DND-41 (cell line): ENCODE measurements around the gene PEPD.

Experiments used
- ATAC-seq: fragments of 200-7000 bp; cut with Tn5 transposase; 3 replicates; pipeline ENCODE4 v1.9.1; 2021; ENCODE audit warnings: low read depth; ENCODE audit not compliant: insufficient read depth
- DNase-seq: peaks from one replicate; pipeline ENCODE4 v3.0.0-alpha.2; 2020
- H2AFZ ChIP-seq: 2 replicates; pipeline ENCODE4 v1.6.0; 2012; ENCODE audit warnings: low read depth, low read length
- H3K27ac ChIP-seq: 2 replicates; pipeline ENCODE4 v1.5.1; 2012; ENCODE audit warnings: low read length, inconsistent platforms
- H3K27me3 ChIP-seq: fragments of 200-600 bp; sonication (generic); 2 replicates; pipeline ENCODE4 v1.6.0; 2012; ENCODE audit warnings: low read length, mild to moderate bottlenecking, inconsistent platforms; ENCODE audit not compliant: insufficient read depth, poor library complexity
- H3K36me3 ChIP-seq: 2 replicates; pipeline ENCODE4 v1.5.1; 2012; ENCODE audit warnings: low read length, inconsistent platforms; ENCODE audit not compliant: insufficient read depth
- H3K4me1 ChIP-seq: 2 replicates; pipeline ENCODE4 v1.5.1; 2012; ENCODE audit warnings: mild to moderate bottlenecking, low read length; ENCODE audit not compliant: insufficient read depth
- H3K4me2 ChIP-seq: 2 replicates; pipeline ENCODE4 v1.6.0; 2012; ENCODE audit warnings: mild to moderate bottlenecking, moderate library complexity, low read length, inconsistent platforms; ENCODE audit not compliant: insufficient read depth
- H3K4me3 ChIP-seq, 2 experiments: fragments of 200-600 bp in 1 of 2; shearing (Covaris generic) in 1 of 2; 2 replicates each; pipeline ENCODE4 v1.5.1; 2012 to 2016; ENCODE audit warnings: inconsistent platforms in 2 of 2, low read length in 2 of 2, mild to moderate bottlenecking in 2 of 2, low read depth in 1 of 2, moderate library complexity in 1 of 2
- H3K79me2 ChIP-seq: 2 replicates; pipeline ENCODE4 v1.6.0; 2012; ENCODE audit warnings: low read length, inconsistent platforms; ENCODE audit not compliant: insufficient read depth
- H3K9ac ChIP-seq: 2 replicates; pipeline ENCODE4 v1.6.0; 2012; ENCODE audit warnings: low read depth, mild to moderate bottlenecking, inconsistent platforms, low read length, moderate library complexity
- H3K9me3 ChIP-seq: 2 replicates; pipeline ENCODE4 v1.5.1; 2012; ENCODE audit warnings: low read length, moderate library complexity, mild to moderate bottlenecking, inconsistent platforms; ENCODE audit not compliant: insufficient read depth, severe bottlenecking
- H4K20me1 ChIP-seq: 2 replicates; pipeline ENCODE4 v1.6.0; 2012; ENCODE audit warnings: low read length; ENCODE audit not compliant: insufficient read depth
- CTCF ChIP-seq: IDR thresholded peaks from 2 replicates; pipeline ENCODE4 v1.5.1; 2012; ENCODE audit warnings: borderline replicate concordance, low read length, moderate library complexity, mild to moderate bottlenecking; ENCODE audit not compliant: poor library complexity, severe bottlenecking; ENCODE audit errors: extremely low read depth
- EZH2 ChIP-seq: IDR thresholded peaks from 3 replicates; pipeline ENCODE4 v1.6.1; 2012; ENCODE audit warnings: borderline replicate concordance, low read depth, mild to moderate bottlenecking, moderate library complexity, low read length, inconsistent platforms; ENCODE audit not compliant: severe bottlenecking

The PEPD gene

DNA sequence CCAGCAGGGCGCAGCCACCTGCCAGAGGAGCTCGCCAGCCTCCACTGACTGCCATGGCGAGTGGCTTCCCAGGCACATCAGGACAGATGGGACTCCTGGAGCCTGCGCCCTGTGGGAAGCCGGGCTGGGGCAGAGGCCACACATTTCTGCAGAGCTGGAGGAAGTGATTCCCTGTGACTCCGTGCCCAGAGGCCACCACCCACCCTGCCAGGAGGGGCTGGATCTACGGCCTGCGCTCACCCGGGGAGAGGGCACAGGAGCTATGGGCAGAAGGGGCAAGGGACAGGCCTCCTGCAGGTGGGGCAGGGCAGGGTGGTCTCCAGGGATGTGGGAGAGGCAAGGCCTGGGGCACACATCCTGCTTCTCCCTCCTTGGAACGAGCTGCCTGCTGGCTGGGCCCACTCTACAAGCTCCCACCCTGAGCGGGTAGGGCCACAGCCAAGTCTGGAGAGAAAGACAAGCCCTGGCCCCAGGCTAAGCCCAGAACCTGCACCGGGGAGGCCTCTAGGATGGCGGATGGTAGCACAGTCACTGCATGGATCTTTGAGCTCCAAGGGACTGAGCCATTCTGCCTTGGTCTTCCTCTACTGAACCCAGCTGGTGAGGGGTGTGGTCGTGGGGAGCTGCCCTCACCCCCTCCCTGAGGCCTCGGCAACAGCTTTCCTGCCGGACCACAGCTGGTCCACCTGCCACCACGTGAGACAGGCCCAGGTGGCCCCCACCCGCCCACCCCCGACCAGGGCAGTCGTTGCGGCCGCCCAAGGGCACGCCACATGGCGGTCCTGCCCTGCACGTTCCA, 107.5 kb downstream of the PEPD start:
- Histone ChIP-seq H3K4me2 (no peak overlapping the region), H3K27ac (no peak overlapping the region), H2AFZ (no peak overlapping the region), H3K4me3 (no peak overlapping the region), H3K27me3 (no peaks in the 10 kb centered on the region), H3K36me3 (no peaks in the 10 kb centered on the region), H4K20me1 (peaks cover 10% of the 10 kb centered on the region), H3K79me2 (no peaks in the 10 kb centered on the region), H3K9me3 (no peaks in the 10 kb centered on the region), H3K9ac (no peak overlapping the region), H3K4me1 (no peaks in the 10 kb centered on the region)
- TF ChIP-seq EZH2 (no peak), CTCF (no peak)
- no peak for ATAC-seq
- no peak for DNase-seq

- Histone ChIP-seq H3K36me3 (no peaks in the 10 kb centered on the region), H3K4me3 (no peak overlapping the region), H3K27me3 (no peaks in the 10 kb centered on the region), H3K27ac (no peak overlapping the region), H3K79me2 (no peaks in the 10 kb centered on the region), H2AFZ (no peak overlapping the region), H3K4me2 (no peak overlapping the region), H4K20me1 (peaks cover 7% of the 10 kb centered on the region), H3K9ac (no peak overlapping the region), H3K4me1 (no peaks in the 10 kb centered on the region), H3K9me3 (no peaks in the 10 kb centered on the region)
- no peak for TF ChIP-seq CTCF
- no peak for TF ChIP-seq EZH2
- DNase-seq (no peak), ATAC-seq (no peak)
These were observed 108.2 kb downstream of the PEPD start for GRCh38 chr19:33413426-33413725.

DNA sequence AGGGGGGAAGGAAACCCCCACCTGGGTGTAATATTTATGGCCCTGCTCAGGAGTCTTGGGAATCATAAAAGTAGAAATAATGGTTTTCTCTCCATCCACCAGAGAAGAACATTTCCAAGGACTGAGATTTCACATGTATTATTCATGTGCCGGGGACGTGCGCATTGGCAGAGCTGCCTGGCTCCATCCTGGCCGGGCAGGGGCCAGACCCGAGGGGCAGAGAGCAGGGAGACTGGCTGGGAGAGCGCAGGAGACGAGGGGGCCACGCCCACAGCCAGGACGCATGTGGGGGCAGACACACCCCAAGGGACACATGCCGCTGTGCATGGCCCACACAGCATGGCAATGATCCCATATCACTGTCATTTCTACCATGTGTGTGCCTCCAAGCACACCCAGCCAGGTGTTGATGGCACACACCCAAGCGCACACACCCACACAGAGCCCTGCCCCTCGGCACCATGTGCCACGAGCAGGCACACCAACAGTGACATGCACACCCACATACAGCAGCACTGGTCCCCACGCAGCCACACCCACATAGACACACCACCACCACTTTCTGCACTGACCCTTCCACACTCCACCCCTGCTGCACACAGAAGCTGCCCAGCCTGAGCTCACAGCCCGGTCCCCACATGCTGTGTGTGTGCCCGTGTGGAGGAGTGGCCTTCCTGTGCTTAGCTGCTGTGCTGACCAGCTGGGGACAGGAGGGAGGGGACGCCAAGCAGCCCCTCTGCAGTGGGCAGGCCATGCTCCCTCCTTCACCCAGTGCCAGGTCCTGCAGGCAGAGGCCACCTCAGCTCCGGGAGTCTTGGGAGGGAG, 108.8 kb downstream of the PEPD start:
- H4K20me1 ChIP-seq: peaks cover 7% of the 10 kb centered on the region
- no peak overlapping the region for H3K4me2 ChIP-seq
- no peak overlapping the region for H3K4me3 ChIP-seq
- H3K9ac ChIP-seq: no peak overlapping the region
- H3K4me1 ChIP-seq: no peaks in the 10 kb centered on the region
- H3K27me3 ChIP-seq: no peaks in the 10 kb centered on the region
- H3K36me3 ChIP-seq: no peaks in the 10 kb centered on the region
- TF ChIP-seq EZH2 (no peak), CTCF (no peak)
- ATAC-seq: no peak
- no peaks in the 10 kb centered on the region for H3K79me2 ChIP-seq
- no peak overlapping the region for H2AFZ ChIP-seq
- no peak for DNase-seq
- no peak overlapping the region for H3K27ac ChIP-seq
- H3K9me3 ChIP-seq: no peaks in the 10 kb centered on the region
